Articular chondrocyte of knee joint (primary cell): Measurements from ENCODE around the gene PPIH. TPM values are rescaled to one million over a fixed set of nuclear protein-coding genes. Genes with fewer than 3 reads are reported as not detected.

Source experiments
- total RNA-seq: library from RNA; depleted of rRNA; stranded (reverse); fragments of >200 nt; gene quantifications from 2 replicates; pipeline ENCODE4 v1.2.3, GENCODE V29; 2012

The PPIH gene
- total RNA-seq: 23.3 and 25.3 TPM in 2 replicates

GRCh38 chr1:42657981-42658876 lies at the start of gene PPIH:
PPIH (plus strand) TSS chr1:42658423; CDS start chr1:42658447, 24 bp downstream.

GRCh38 chr1:42681741-42682483 lies 23.7 kb downstream of the PPIH start, which contains the start of gene YBX1:
YBX1 (plus strand) TSS chr1:42682418; CDS start chr1:42682566, 148 bp downstream.

Other genes starting within 250 kb of the PPIH start
- 1.4 and 2.2 TPM in 2 replicates for gene ZMYND12, start 202.4 kb upstream of the PPIH start, total RNA-seq
- gene PPCS, start 201.9 kb upstream of the PPIH start, total RNA-seq: 49.5 and 61.9 TPM in 2 replicates
- gene CCDC30, start 195.1 kb upstream of the PPIH start, total RNA-seq: 2.6 and 3.4 TPM in 2 replicates
- gene YBX1, start 24.0 kb downstream of the PPIH start, total RNA-seq: 669 and 745 TPM in 2 replicates
- gene CLDN19, start 81.8 kb downstream of the PPIH start, total RNA-seq: not detected in 2 replicates
- 132 and 138 TPM in 2 replicates for gene P3H1, start 108.6 kb downstream of the PPIH start, total RNA-seq
- 6.4 and 7.0 TPM in 2 replicates for gene C1orf50, start 108.8 kb downstream of the PPIH start, total RNA-seq
- gene TMEM269, start 126.6 kb downstream of the PPIH start, total RNA-seq: 0.11 TPM in 1 of 2 replicates, not detected in the other
- 25.2 and 25.7 TPM in 2 replicates for gene ERMAP, start 158.7 kb downstream of the PPIH start, total RNA-seq
- gene SVBP, start 159.0 kb downstream of the PPIH start, total RNA-seq: 20.3 and 26.3 TPM in 2 replicates
- gene ZNF691, start 188.2 kb downstream of the PPIH start, total RNA-seq: 7.3 and 10.3 TPM in 2 replicates